ENCODE measurements around the gene CHD3.

- TF ChIP-seq CTCF (IDR thresholded peaks at IDR 0.05), result peak; percentile 18 to 73 (median 64)
- peak in 2 of 3 donors; percentile 57 to 63 for TF ChIP-seq POLR2A (IDR thresholded peaks at IDR 0.05)
Observed at GRCh38 chr17:7856811-7857712, 31.5 kb upstream of the CHD3 start, which contains the start of gene NAA38.
